Putamen (tissue), 1 donor: ENCODE measurements around the gene P2RY14.

Source experiments
- DNase-seq: peaks from one replicate; pipeline ENCODE4 v3.0.0-alpha.2; 2016; ENCODE audit warnings: low spot score

The P2RY14 gene

GRCh38 chr3:151278230-151278629 is at the start of gene P2RY14:
Gene P2RY14, minus strand, starts transcription at chr3:151278542. Its CDS starts 64,226 bp downstream, at chr3:151214316.
- DNase-seq: peak; percentile 41

GRCh38 chr3:151327571-151328198 is 49.3 kb upstream of the P2RY14 start:
- no peak for DNase-seq

GRCh38 chr3:151322511-151322910 is 44.2 kb upstream of the P2RY14 start:
- DNase-seq: no peak

- DNase-seq: no peak
Measured at GRCh38 chr3:151321526-151321925, 43.2 kb upstream of the P2RY14 start.

- no peak for DNase-seq
Measured at GRCh38 chr3:151320131-151320530, 41.8 kb upstream of the P2RY14 start.

- no peak for DNase-seq
Measured at GRCh38 chr3:151319628-151320027, 41.3 kb upstream of the P2RY14 start.

GRCh38 chr3:151318991-151319390 is 40.6 kb upstream of the P2RY14 start:
- no peak for DNase-seq

GRCh38 chr3:151318313-151318712 is 40.0 kb upstream of the P2RY14 start:
- DNase-seq: no peak

GRCh38 chr3:151316267-151316991 is 38.1 kb upstream of the P2RY14 start, which contains the start of gene GPR87:
Gene GPR87, minus strand, starts transcription at chr3:151316820. Its CDS starts 16,720 bp downstream, at chr3:151300100.
- DNase-seq: no peak

GRCh38 chr3:151315846-151316245 is 37.5 kb upstream of the P2RY14 start:
- DNase-seq: no peak

GRCh38 chr3:151315136-151315535 is 36.8 kb upstream of the P2RY14 start:
- DNase-seq: no peak

- DNase-seq: no peak
Measured at GRCh38 chr3:151314593-151314992, 36.3 kb upstream of the P2RY14 start.

- no peak for DNase-seq
Measured at GRCh38 chr3:151314137-151314536, 35.8 kb upstream of the P2RY14 start.

GRCh38 chr3:151312972-151313371 is 34.6 kb upstream of the P2RY14 start:
- no peak for DNase-seq

GRCh38 chr3:151309566-151309965 is 31.2 kb upstream of the P2RY14 start:
- DNase-seq: no peak

GRCh38 chr3:151307583-151308488 is 29.5 kb upstream of the P2RY14 start:
- no peak for DNase-seq

GRCh38 chr3:151307131-151307530 is 28.8 kb upstream of the P2RY14 start:
- no peak for DNase-seq

GRCh38 chr3:151306168-151306810 is 27.9 kb upstream of the P2RY14 start:
- no peak for DNase-seq

GRCh38 chr3:151305775-151306151 is 27.4 kb upstream of the P2RY14 start:
- DNase-seq: no peak

- DNase-seq: peak; percentile 40
Measured at GRCh38 chr3:151305060-151305774, 26.9 kb upstream of the P2RY14 start.

GRCh38 chr3:151303751-151304150 is 25.4 kb upstream of the P2RY14 start:
- DNase-seq: no peak
